MM.1S (cell line): ENCODE measurements around the gene NRG3.

Source experiments
- DNase-seq: peaks from one replicate; pipeline ENCODE4 v3.0.0-alpha.2; 2015
- H2AFZ ChIP-seq: fragments of 300-600 bp; sonication (generic); 2 replicates; pipeline ENCODE4 v1.6.0; 2016; ENCODE audit warnings: antibody characterized with exemption, low read length
- H3F3A ChIP-seq: fragments of 300-600 bp; sonication (generic); 2 replicates; pipeline ENCODE4 v1.6.1; 2016; ENCODE audit warnings: mild to moderate bottlenecking, antibody characterized with exemption, low read length, moderate library complexity, mixed read lengths; ENCODE audit not compliant: insufficient read depth
- H3K27ac ChIP-seq: fragments of 300-600 bp; sonication (generic); 2 replicates; pipeline ENCODE4 v1.5.1; 2016; ENCODE audit warnings: mild to moderate bottlenecking, low read length
- H3K27me3 ChIP-seq: fragments of 300-600 bp; sonication (generic); replicated peaks from 2 replicates; pipeline ENCODE4 v1.6.0; 2016; ENCODE audit warnings: low read length; ENCODE audit not compliant: insufficient read depth
- H3K36me3 ChIP-seq: fragments of 300-600 bp; sonication (generic); replicated peaks from 2 replicates; pipeline ENCODE4 v1.6.1; 2016; ENCODE audit warnings: mild to moderate bottlenecking, low read length, mixed read lengths; ENCODE audit not compliant: insufficient read depth
- H3K4me1 ChIP-seq: fragments of 300-600 bp; sonication (generic); 2 replicates; pipeline ENCODE4 v1.6.1; 2016; ENCODE audit warnings: low read length, mixed read lengths
- H3K4me2 ChIP-seq: fragments of 300-600 bp; sonication (generic); 2 replicates; pipeline ENCODE4 v1.6.0; 2016; ENCODE audit warnings: low read depth, low read length
- H3K4me3 ChIP-seq: fragments of 300-600 bp; sonication (generic); 2 replicates; pipeline ENCODE4 v1.5.1; 2016; ENCODE audit warnings: low read length, mixed read lengths
- H3K79me2 ChIP-seq: fragments of 300-600 bp; sonication (generic); 2 replicates; pipeline ENCODE4 v1.6.1; 2016; ENCODE audit warnings: mixed run types, low read length, mixed read lengths
- H3K9ac ChIP-seq: fragments of 300-600 bp; sonication (generic); 2 replicates; pipeline ENCODE4 v1.6.1; 2016; ENCODE audit warnings: low read length, mixed read lengths
- H3K9me2 ChIP-seq: fragments of 300-600 bp; sonication (generic); replicated peaks from 2 replicates; pipeline ENCODE4 v1.6.1; 2016; ENCODE audit warnings: mild to moderate bottlenecking, low read length, mixed read lengths; ENCODE audit not compliant: insufficient read depth
- H3K9me3 ChIP-seq: fragments of 300-600 bp; sonication (generic); replicated peaks from 2 replicates; pipeline ENCODE4 v1.6.1; 2016; ENCODE audit warnings: mild to moderate bottlenecking, low read length, mixed read lengths; ENCODE audit not compliant: insufficient read depth
- H4K20me1 ChIP-seq: fragments of 300-600 bp; sonication (generic); 2 replicates; pipeline ENCODE4 v1.6.1; 2016; ENCODE audit warnings: mild to moderate bottlenecking, low read length, moderate library complexity, mixed read lengths; ENCODE audit not compliant: insufficient read depth
- CTCF ChIP-seq: fragments of 300-600 bp; sonication (generic); IDR thresholded peaks from 2 replicates; pipeline ENCODE4 v1.5.1; 2016; ENCODE audit warnings: antibody characterized with exemption, low read length, mixed read lengths
- EZH2 ChIP-seq: fragments of 300-600 bp; sonication (generic); optimal IDR thresholded peaks from 2 replicates; pipeline ENCODE3; 2017; ENCODE audit warnings: low read depth, mild to moderate bottlenecking, antibody characterized with exemption, low read length, mixed read lengths
- EZH2phosphoT487 ChIP-seq: fragments of 300-600 bp; sonication (generic); IDR thresholded peaks from 2 replicates; pipeline ENCODE4 v1.6.1; 2018; ENCODE audit warnings: antibody characterized with exemption, low read length

The NRG3 gene

GRCh38 chr10:82420001-82420400 is 545.0 kb downstream of the NRG3 start:
- Histone ChIP-seq H3K4me3 (no peak overlapping the region), H2AFZ (no peak overlapping the region), H3K9ac (no peak overlapping the region), H3K4me1 (no peaks in the 10 kb centered on the region), H3K4me2 (no peak overlapping the region), H3K9me3 (no peaks in the 10 kb centered on the region), H3F3A (no peaks in the 10 kb centered on the region), H3K9me2 (no peaks in the 10 kb centered on the region), H3K27me3 (no peaks in the 10 kb centered on the region), H3K36me3 (no peaks in the 10 kb centered on the region), H3K79me2 (no peaks in the 10 kb centered on the region), H3K27ac (no peak overlapping the region), H4K20me1 (no peaks in the 10 kb centered on the region)
- no peak for DNase-seq
- TF ChIP-seq EZH2phosphoT487 (no peak), EZH2 (no peak), CTCF (no peak)

GRCh38 chr10:82429302-82429701 is 554.3 kb downstream of the NRG3 start:
- no peak overlapping the region for H3K4me3 ChIP-seq
- no peak overlapping the region for H3K27ac ChIP-seq
- no peaks in the 10 kb centered on the region for H3K27me3 ChIP-seq
- no peaks in the 10 kb centered on the region for H3K36me3 ChIP-seq
- H3K9me2 ChIP-seq = no peaks in the 10 kb centered on the region; the same call in 1 of the 2 replicates
- no peaks in the 10 kb centered on the region for H3F3A ChIP-seq
- H3K79me2 ChIP-seq = no peaks in the 10 kb centered on the region
- no peaks in the 10 kb centered on the region for H3K9me3 ChIP-seq
- H2AFZ ChIP-seq = no peak overlapping the region
- H3K4me2 ChIP-seq = no peak overlapping the region
- no peak for DNase-seq
- H4K20me1 ChIP-seq = no peaks in the 10 kb centered on the region
- TF ChIP-seq EZH2phosphoT487 (no peak), EZH2 (no peak), CTCF (no peak)
- H3K4me1 ChIP-seq = no peaks in the 10 kb centered on the region
- H3K9ac ChIP-seq = no peak overlapping the region

GRCh38 chr10:82438277-82438676 is 563.3 kb downstream of the NRG3 start:
- no peak overlapping the region for H3K9ac ChIP-seq
- no peaks in the 10 kb centered on the region for H3K9me3 ChIP-seq
- no peaks in the 10 kb centered on the region for H3K36me3 ChIP-seq
- no peaks in the 10 kb centered on the region for H3K4me1 ChIP-seq
- H4K20me1 ChIP-seq = no peaks in the 10 kb centered on the region
- DNase-seq = no peak
- H3K79me2 ChIP-seq = no peaks in the 10 kb centered on the region
- no peaks in the 10 kb centered on the region for H3K27me3 ChIP-seq
- no peaks in the 10 kb centered on the region for H3K9me2 ChIP-seq
- H3K4me3 ChIP-seq = no peak overlapping the region
- no peak overlapping the region for H3K27ac ChIP-seq
- TF ChIP-seq EZH2phosphoT487 = no peak
- TF ChIP-seq EZH2 = no peak
- TF ChIP-seq CTCF = no peak
- no peaks in the 10 kb centered on the region for H3F3A ChIP-seq
- no peak overlapping the region for H2AFZ ChIP-seq
- no peak overlapping the region for H3K4me2 ChIP-seq
